ENCODE data around the gene RAB5B. TPM values are rescaled to one million over a fixed set of nuclear protein-coding genes. Genes with fewer than 3 reads are reported as not detected.
"Not testable (repeated sequence)": the region's sequence is repeated elsewhere in the genome, so short reads cannot be mapped to it uniquely, and the experiment has no call there.

The RAB5B gene
- total RNA-seq, 1 donor from 2014 or later: 138 TPM

GRCh38 chr12:55974308-55974730 lies 441 bp downstream of the RAB5B start:
- TF ChIP-seq CTCF (IDR thresholded peaks at IDR 0.05): no peak
- Histone ChIP-seq H3K27ac (peak overlapping the region; percentile 97), H3K36me3 (peaks cover 6% of the 10 kb centered on the region), H3K4me3 (peak overlapping the region; percentile 92), H3K4me1 (peaks cover 62% of the 10 kb centered on the region), H3K27me3 (ENCODE audit: low read depth) (no peaks in the 10 kb centered on the region), H3K9me3 (no peaks in the 10 kb centered on the region)
- intact Hi-C loops (cut with DNase I): no loop called here
- DNase-seq (peak; percentile 78), ATAC-seq (peak; percentile 70 to 72)

GRCh38 chr12:55978393-55978792 lies 4.5 kb downstream of the RAB5B start:
- H3K9me3 ChIP-seq: no peaks in the 10 kb centered on the region
- no peaks in the 10 kb centered on the region for H3K27me3 ChIP-seq (ENCODE audit: low read depth)
- H3K4me3 ChIP-seq: no peak overlapping the region
- no peak for TF ChIP-seq CTCF (IDR thresholded peaks at IDR 0.05)
- H3K27ac ChIP-seq: no peak overlapping the region
- peaks cover 19% of the 10 kb centered on the region for H3K36me3 ChIP-seq
- no peak for ATAC-seq
- intact Hi-C loops (cut with DNase I): no loop called here
- no peak for DNase-seq
- peaks cover 53% of the 10 kb centered on the region for H3K4me1 ChIP-seq

GRCh38 chr12:55979069-55979468 lies 5.2 kb downstream of the RAB5B start:
- Histone ChIP-seq H3K4me3 (no peak overlapping the region), H3K27ac (no peak overlapping the region), H3K9me3 (no peaks in the 10 kb centered on the region), H3K36me3 (peaks cover 25% of the 10 kb centered on the region), H3K4me1 (peaks cover 53% of the 10 kb centered on the region), H3K27me3 (ENCODE audit: low read depth) (no peaks in the 10 kb centered on the region)
- intact Hi-C loops (cut with DNase I): no loop called here
- ATAC-seq (peak; percentile 9 to 61), DNase-seq (no peak)
- TF ChIP-seq CTCF (IDR thresholded peaks at IDR 0.05): no peak

- H3K27me3 ChIP-seq (ENCODE audit: low read depth); intact Hi-C loops (cut with DNase I); H3K9me3 ChIP-seq; DNase-seq; H3K4me3 ChIP-seq; H3K27ac ChIP-seq: not testable (repeated sequence)
- H3K36me3 ChIP-seq: peaks cover 53% of the 10 kb centered on the region
- H3K4me1 ChIP-seq: peaks cover 28% of the 10 kb centered on the region
- peak in 1 of 2 donors; percentile 59 for ATAC-seq
Measured at GRCh38 chr12:55981882-55982281, 8.0 kb downstream of the RAB5B start.

GRCh38 chr12:55982319-55982936 lies 8.6 kb downstream of the RAB5B start:
- Histone ChIP-seq H3K27ac (no peak overlapping the region), H3K27me3 (ENCODE audit: low read depth) (no peaks in the 10 kb centered on the region), H3K4me3 (no peak overlapping the region), H3K4me1 (peaks cover 23% of the 10 kb centered on the region), H3K9me3 (no peaks in the 10 kb centered on the region), H3K36me3 (peaks cover 54% of the 10 kb centered on the region)
- DNase-seq: no peak
- ATAC-seq: peak in 1 of 2 donors; percentile 10
- intact Hi-C loops (cut with DNase I): no loop called here
- no peak for TF ChIP-seq CTCF (IDR thresholded peaks at IDR 0.05)

- no peak for DNase-seq
- no peak for ATAC-seq
- no peak for TF ChIP-seq CTCF (IDR thresholded peaks at IDR 0.05)
- H3K9me3 ChIP-seq: no peaks in the 10 kb centered on the region
- no peak overlapping the region for H3K4me3 ChIP-seq
- peaks cover 14% of the 10 kb centered on the region for H3K4me1 ChIP-seq
- no peak overlapping the region for H3K27ac ChIP-seq
- peaks cover 62% of the 10 kb centered on the region for H3K36me3 ChIP-seq
- H3K27me3 ChIP-seq (ENCODE audit: low read depth): no peaks in the 10 kb centered on the region
- intact Hi-C loops (cut with DNase I): no loop called here
Measured at GRCh38 chr12:55983232-55983842, 9.5 kb downstream of the RAB5B start.
